Astrocyte of the hippocampus (primary cell): ENCODE measurements around the gene BROX.

ENCODE experiments used
- DNase-seq: peaks from one replicate; pipeline ENCODE4 v3.0.0; 2011; ENCODE audit warnings: low read depth, low spot score

BROX gene

GRCh38 chr1:222777463-222777862 lies 65.1 kb downstream of the BROX start:
- DNase-seq, result no peak

GRCh38 chr1:222777977-222778376 lies 65.6 kb downstream of the BROX start:
- no peak for DNase-seq

GRCh38 chr1:222781251-222781650 lies 68.9 kb downstream of the BROX start:
- no peak for DNase-seq

- no peak for DNase-seq
Observed at GRCh38 chr1:222783051-222783450, 70.7 kb downstream of the BROX start.

GRCh38 chr1:222784371-222784770 lies 72.0 kb downstream of the BROX start:
- DNase-seq, result no peak
